Measurements from ENCODE around the gene DMAC2L. TPM values are rescaled to one million over a fixed set of nuclear protein-coding genes. Genes with fewer than 3 reads are reported as not detected.
"Not testable (repeated sequence)": the region's sequence is repeated elsewhere in the genome, so short reads cannot be mapped to it uniquely, and the experiment has no call there.

DMAC2L gene
- total RNA-seq, 3 donors from 2014 or later: 10.8 to 20.0 (median 17.1) TPM

DNA sequence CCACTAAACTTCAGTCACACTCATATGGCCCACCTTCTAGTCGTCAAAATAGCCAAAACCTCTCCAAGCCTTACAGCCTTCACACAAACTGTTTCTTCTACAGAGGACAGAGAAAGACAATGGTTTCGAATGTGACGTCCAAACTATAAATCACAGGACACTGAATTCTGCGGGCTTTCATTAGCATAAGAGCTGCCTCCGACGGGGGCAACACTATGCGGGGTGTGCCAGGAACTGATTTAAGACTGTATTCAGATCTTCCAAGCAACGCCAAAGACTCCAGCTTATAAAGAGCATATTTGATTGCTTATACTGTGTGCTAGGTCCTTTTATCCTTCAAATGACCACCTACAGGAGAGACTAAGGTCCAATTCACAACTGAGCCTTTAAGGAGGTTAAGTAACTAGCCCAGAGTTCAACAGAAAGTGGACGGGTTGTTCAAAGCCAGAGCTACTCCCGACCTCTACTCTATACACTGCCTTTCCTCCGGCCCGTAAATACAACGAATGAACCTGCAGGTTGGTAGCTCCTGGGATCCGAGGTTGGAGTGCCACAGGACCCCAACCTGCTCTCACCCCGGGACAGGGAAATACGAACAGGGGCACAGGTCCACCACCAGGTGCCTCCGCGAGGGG, 670 bp upstream of the DMAC2L start:
- ATAC-seq (no peak), DNase-seq (no peak)
- peak overlapping the region; percentile 90 for H3K4me3 Mint-ChIP-seq
- H3K27me3 Mint-ChIP-seq (ENCODE audit: low read depth): no peaks in the 10 kb centered on the region
- no peaks in the 10 kb centered on the region for H3K9me3 Mint-ChIP-seq
- H3K36me3 Mint-ChIP-seq (ENCODE audit: insufficient read depth): peaks cover 14% of the 10 kb centered on the region
- peaks cover 29% of the 10 kb centered on the region for H3K4me1 Mint-ChIP-seq (ENCODE audit: low read depth)

DNA sequence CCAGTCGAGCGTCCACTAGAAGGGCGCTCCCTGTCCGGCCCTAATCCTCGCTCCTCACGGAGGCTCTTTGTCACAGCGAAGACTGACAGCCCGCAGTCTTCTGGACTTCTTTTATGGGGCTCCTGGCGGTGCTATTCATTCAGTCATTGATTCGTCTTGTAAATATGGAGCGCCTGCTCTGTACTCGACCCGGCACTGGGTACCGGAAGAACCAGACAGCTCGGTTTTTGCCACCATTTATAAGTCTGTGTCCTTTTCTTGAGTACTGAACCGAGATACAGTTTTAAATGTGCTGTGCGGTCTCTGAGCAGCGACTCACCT, 570 bp downstream of the DMAC2L start:
- peaks cover 34% of the 10 kb centered on the region for H3K4me1 Mint-ChIP-seq (ENCODE audit: low read depth)
- ATAC-seq: peak; percentile 42 to 44
- DNase-seq: no peak
- peak overlapping the region; percentile 90 for H3K4me3 Mint-ChIP-seq
- H3K27me3 Mint-ChIP-seq (ENCODE audit: low read depth): no peaks in the 10 kb centered on the region
- no peaks in the 10 kb centered on the region for H3K9me3 Mint-ChIP-seq
- peaks cover 14% of the 10 kb centered on the region for H3K36me3 Mint-ChIP-seq (ENCODE audit: insufficient read depth)

DNA sequence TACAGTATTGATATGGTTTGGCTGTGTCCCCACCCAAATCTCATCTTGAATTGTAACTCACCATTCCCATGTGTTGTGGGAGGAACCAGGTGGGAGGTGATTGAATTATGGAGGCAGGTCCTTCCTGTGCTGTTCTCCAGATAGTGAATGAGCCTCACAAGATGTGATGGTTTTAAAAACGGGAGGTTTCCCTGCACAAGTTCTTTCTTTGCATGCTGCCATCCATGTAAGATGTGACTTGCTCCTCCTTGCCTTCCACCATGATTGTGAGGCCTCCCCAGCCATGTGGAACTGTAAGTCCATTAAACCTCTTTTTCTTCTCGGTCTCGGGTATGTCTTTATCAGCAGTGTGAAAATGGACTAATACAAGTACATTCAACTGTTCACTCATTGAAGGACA, 2.0 kb downstream of the DMAC2L start:
- not testable (repeated sequence) for ATAC-seq; H3K27me3 Mint-ChIP-seq (ENCODE audit: low read depth); H3K9me3 Mint-ChIP-seq; H3K4me3 Mint-ChIP-seq; DNase-seq
- peaks cover 12% of the 10 kb centered on the region for H3K36me3 Mint-ChIP-seq (ENCODE audit: insufficient read depth)
- H3K4me1 Mint-ChIP-seq (ENCODE audit: low read depth): peaks cover 40% of the 10 kb centered on the region

DNA sequence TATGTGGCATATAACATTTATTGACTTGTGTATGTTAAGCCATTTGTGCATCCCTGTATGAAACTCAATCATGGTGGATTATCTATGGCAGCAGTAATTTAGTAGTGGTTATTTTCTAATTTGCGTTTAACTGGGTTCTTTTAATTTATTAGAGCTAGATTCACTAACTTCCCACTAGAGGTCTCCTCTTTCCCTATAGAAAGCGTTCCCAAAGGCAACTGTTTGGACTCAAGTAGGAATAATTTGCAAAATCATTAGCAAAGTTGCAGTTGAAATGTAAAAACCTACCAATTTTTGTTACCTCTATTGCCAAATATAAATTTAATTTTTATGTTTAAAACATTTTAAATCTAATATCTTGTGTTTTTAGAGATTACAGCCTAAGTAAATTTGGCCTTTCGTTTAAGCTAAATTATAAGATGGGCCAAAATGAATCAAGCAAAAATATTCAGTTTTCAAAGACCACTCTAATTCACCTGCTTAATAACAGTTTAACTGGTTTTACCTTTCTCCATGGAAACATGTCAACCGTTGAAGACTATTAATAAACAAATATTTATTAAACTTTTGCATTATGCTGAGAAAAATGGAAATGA, 6.0 kb downstream of the DMAC2L start:
- Mint-ChIP-seq H3K4me1 (ENCODE audit: low read depth) (peaks cover 41% of the 10 kb centered on the region), H3K9me3 (no peaks in the 10 kb centered on the region), H3K36me3 (ENCODE audit: insufficient read depth) (peaks cover 12% of the 10 kb centered on the region), H3K27me3 (ENCODE audit: low read depth) (no peaks in the 10 kb centered on the region), H3K4me3 (no peak overlapping the region)
- ATAC-seq: no peak
- no peak for DNase-seq

DNA sequence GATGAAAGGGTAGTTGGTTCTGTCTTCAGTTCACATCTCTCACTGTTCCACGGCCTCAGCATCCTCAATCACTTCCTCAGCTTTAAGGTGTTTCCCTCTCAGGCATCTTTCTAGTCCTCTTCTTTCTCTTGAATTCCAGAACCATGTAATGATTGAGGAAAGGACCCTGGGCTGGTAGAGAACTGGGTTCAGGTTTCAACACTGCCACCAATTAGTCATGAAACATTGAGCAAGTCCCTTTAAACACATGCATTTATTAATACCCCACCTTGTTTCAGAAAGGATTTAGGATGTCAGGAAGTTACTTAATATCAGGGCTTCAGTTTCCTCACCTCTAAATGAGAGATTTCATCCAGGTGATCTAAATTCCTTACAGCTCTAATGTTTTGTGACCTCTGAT, 7.2 kb downstream of the DMAC2L start:
- Mint-ChIP-seq H3K27me3 (ENCODE audit: low read depth) (no peaks in the 10 kb centered on the region), H3K36me3 (ENCODE audit: insufficient read depth) (peaks cover 16% of the 10 kb centered on the region), H3K9me3 (no peaks in the 10 kb centered on the region), H3K4me3 (no peak overlapping the region), H3K4me1 (ENCODE audit: low read depth) (peaks cover 30% of the 10 kb centered on the region)
- ATAC-seq (no peak), DNase-seq (no peak)

DNA sequence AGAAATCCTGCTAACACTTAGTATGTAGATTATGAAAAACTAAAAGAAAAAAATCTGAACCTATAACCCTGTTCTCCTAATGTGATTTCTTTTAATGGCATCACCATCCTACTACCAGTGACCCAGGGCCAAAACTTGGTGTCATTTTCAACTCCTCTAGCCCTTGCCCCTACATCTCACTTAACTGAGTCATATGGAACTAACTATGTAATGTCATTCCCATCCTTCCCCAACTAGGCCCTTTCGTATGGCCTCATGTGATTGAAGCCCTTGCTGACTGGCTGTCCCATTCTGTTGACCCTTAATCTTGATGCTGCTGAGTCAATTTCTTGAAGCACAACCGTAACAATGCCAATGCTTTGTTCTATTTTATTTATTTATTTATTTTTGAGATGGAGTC, 7.6 kb downstream of the DMAC2L start:
- Mint-ChIP-seq H3K4me3 (no peak overlapping the region), H3K9me3 (no peaks in the 10 kb centered on the region), H3K36me3 (ENCODE audit: insufficient read depth) (peaks cover 17% of the 10 kb centered on the region), H3K4me1 (ENCODE audit: low read depth) (peaks cover 29% of the 10 kb centered on the region), H3K27me3 (ENCODE audit: low read depth) (no peaks in the 10 kb centered on the region)
- no peak for ATAC-seq
- no peak for DNase-seq

DNA sequence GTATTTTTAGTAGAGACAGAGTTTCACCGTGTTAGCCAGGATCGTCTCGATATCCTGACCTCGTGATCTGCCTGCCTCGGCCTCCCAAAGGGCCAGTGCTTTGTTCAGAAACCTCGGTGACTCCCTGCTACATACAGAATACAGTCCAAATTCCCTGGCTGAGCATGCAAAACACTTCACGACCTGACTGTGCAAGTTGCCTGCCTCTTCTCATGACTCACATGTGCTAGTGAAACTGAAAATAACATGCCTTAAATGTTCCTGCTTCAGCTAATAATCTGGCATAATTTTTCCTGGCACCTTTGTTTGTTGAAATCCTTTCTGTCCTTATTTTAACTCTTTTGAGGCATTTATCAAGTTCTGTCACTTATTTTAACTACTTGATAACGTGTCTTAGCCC, 8.2 kb downstream of the DMAC2L start:
- ATAC-seq: peak in 1 of 2 donors; percentile 19
- H3K4me1 Mint-ChIP-seq (ENCODE audit: low read depth): peaks cover 29% of the 10 kb centered on the region
- no peaks in the 10 kb centered on the region for H3K9me3 Mint-ChIP-seq
- DNase-seq: no peak
- no peaks in the 10 kb centered on the region for H3K27me3 Mint-ChIP-seq (ENCODE audit: low read depth)
- no peak overlapping the region for H3K4me3 Mint-ChIP-seq
- H3K36me3 Mint-ChIP-seq (ENCODE audit: insufficient read depth): peaks cover 19% of the 10 kb centered on the region

DNA sequence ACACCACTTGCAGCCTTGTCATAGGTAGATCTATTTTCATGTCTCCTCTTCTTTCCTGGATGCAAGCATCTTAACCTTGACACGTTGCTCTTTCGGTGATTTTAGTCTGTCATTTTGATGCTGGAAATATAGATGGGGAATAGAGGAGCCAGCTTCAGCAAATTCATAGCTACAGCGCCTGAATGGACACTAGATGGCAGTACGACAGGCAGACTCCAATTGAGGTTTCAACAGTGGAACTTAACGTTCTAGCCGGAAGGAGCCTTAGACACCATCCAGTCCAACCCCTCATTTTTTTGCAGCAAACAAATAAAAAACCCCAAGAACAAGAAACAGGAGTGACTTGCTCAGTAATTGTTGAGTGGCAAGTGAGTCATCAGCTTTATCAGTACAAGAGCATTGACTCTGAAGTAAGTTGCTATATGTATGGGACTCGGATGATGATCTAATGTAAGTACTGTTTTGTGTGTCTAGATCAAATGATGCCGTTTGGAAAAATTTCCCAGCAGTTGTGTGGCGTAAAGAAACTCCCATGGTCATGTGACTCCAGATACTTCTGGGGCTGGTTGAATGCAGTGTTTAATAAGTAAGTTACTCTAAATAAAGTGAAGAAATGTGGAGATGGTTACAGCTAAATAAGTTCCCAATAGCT, 9.0 kb downstream of the DMAC2L start:
- Mint-ChIP-seq H3K4me1 (ENCODE audit: low read depth) (peaks cover 27% of the 10 kb centered on the region), H3K9me3 (no peaks in the 10 kb centered on the region), H3K4me3 (no peak overlapping the region), H3K27me3 (ENCODE audit: low read depth) (no peaks in the 10 kb centered on the region), H3K36me3 (ENCODE audit: insufficient read depth) (peaks cover 17% of the 10 kb centered on the region)
- DNase-seq: peak; percentile 51
- ATAC-seq: peak; percentile 95 to 98

DNA sequence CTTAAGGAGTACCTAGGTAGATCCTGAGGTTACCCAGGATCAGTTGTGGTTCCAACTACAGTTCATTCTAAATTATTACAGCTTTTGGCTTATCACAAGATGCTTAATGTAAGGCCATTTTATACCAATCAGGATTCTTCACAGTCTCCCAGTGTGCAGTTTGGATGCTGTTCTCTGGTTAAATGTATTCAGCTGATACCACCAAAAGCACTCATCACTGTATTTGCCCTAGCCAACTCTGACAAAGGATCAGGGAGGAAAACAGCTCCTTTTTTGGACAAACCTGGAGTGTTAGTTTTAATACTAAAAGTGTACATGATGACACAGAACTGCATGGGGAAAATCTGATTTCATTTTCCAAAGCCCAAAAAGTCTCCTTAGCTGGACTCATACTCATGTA, 19.5 kb downstream of the DMAC2L start:
- Mint-ChIP-seq H3K9me3 (no peaks in the 10 kb centered on the region), H3K36me3 (ENCODE audit: insufficient read depth) (peaks cover 9% of the 10 kb centered on the region), H3K27me3 (ENCODE audit: low read depth) (no peaks in the 10 kb centered on the region), H3K4me3 (no peak overlapping the region), H3K4me1 (ENCODE audit: low read depth) (peaks cover 12% of the 10 kb centered on the region)
- no peak for DNase-seq
- no peak for ATAC-seq

DNA sequence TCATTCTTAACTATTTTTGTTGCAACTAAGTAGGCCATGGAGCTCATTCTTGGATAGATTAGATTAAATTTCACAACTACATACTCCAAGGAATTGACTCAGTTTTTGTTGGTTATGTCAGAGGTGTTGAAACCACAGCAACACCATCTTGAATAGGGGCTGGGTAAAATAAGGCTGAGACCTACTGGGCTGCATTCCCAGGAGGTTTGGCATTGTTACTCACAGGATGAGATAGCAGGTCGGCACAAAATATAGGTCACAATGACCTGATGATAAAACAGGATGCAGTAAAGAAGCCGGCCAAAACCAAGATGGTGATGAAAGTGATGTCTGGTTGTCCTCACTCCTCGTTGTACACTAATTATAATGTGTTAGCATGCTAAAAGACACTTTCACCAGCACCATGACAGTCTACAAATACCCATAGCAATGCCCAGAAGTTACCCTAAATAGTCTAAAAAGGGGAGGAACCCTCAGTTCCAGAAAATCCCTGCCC, 20.9 kb downstream of the DMAC2L start:
- Mint-ChIP-seq H3K4me3 (no peak overlapping the region), H3K27me3 (ENCODE audit: low read depth) (no peaks in the 10 kb centered on the region)
- peak in 1 of 2 donors; percentile 14 for ATAC-seq

DNA sequence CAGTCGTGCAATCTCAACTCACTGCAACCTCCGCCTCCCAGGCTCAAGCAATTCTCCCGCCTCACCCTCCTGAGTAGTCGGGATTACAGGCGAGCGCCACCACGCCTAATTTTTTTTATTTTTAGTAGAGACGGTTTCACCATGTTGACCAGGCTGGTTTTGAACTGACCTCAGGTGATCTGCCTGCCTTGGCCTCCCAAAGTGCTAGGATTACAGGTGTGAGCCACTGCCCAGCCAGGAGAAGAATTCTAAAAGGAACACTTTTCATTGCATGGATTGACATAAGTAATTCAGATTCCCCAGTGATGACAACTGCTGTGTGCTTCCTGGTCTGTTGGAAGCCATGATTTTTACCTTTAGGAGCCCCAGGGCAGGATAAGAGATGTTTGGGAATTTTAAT, 22.1 kb downstream of the DMAC2L start:
- Mint-ChIP-seq H3K36me3 (ENCODE audit: insufficient read depth) (peaks cover 14% of the 10 kb centered on the region), H3K4me1 (ENCODE audit: low read depth) (peaks cover 13% of the 10 kb centered on the region), H3K9me3 (no peaks in the 10 kb centered on the region), H3K27me3 (ENCODE audit: low read depth) (no peaks in the 10 kb centered on the region), H3K4me3 (no peak overlapping the region)
- no peak for DNase-seq
- ATAC-seq: no peak

More for the DNA sequence above, 20.9 kb downstream of the DMAC2L start:
- H3K36me3 Mint-ChIP-seq (ENCODE audit: insufficient read depth): peaks cover 9% of the 10 kb centered on the region
- no peaks in the 10 kb centered on the region for H3K9me3 Mint-ChIP-seq
- peaks cover 13% of the 10 kb centered on the region for H3K4me1 Mint-ChIP-seq (ENCODE audit: low read depth)
- DNase-seq: no peak

DNA sequence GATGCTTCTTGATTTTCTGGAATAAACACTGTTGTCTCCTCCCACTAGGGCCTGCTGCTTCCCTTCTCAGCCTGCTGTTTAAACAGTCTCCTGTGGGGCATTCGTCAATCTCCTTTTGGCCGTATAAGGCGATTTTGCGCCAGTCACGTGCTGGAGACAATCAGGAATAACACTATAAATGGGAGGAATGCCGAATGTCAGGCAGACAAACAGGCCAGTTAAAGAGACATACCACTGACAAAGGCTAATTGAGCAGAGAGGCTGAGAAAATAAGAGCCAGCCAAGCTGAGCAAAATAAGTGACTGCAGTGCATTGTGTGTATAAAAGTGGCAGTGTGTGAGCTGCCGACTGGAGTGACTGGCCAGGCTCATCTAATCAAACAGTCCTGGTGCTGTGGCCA, 23.3 kb downstream of the DMAC2L start:
- H3K9me3 Mint-ChIP-seq: no peaks in the 10 kb centered on the region
- DNase-seq (no peak), ATAC-seq (no peak)
- H3K27me3 Mint-ChIP-seq (ENCODE audit: low read depth): no peaks in the 10 kb centered on the region
- H3K4me3 Mint-ChIP-seq: peak overlapping the region; percentile 46
- H3K4me1 Mint-ChIP-seq (ENCODE audit: low read depth): peaks cover 13% of the 10 kb centered on the region
- H3K36me3 Mint-ChIP-seq (ENCODE audit: insufficient read depth): peaks cover 12% of the 10 kb centered on the region

DNA sequence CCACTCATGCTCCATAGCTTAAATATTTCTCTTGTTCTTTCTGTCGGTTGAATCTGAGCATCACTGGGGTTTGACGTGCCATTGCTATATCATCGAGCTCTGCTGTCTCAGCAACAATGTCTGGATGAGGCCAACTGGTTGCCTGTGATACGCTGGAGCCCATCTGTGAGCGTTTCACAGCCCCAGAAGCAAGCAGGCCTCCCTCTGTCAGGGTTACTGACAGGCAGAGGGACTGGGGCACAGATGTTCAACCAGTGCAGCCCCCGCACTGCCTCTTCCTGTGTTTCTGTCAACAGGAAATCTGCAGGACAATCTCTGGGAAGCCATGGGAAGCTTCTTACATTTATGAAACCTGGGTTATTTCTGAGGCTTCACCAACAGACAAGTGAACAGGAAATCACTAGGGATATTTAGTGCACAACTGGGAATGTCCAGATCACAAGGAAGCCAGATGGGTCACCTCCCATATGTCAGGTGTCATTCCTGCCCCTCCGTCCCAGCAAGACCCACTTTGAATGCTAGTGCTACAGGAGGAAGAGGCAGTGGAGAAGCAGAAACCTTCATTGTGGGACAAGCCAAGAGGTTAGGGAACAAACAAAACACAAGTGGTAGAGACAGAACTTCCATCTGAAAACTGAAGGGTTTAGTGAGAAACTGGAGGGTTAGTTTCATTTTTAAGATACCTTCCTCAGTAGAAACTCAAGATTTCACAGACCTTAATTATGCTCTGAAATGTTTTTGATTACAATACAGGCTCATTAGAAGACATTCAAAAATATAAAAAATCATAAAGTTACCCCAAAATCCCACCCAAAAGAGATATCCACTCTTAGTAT, 24.1 kb downstream of the DMAC2L start:
- H3K27me3 Mint-ChIP-seq (ENCODE audit: low read depth): no peaks in the 10 kb centered on the region
- ATAC-seq (peak; percentile 32 to 60), DNase-seq (no peak)
- no peaks in the 10 kb centered on the region for H3K9me3 Mint-ChIP-seq
- H3K4me1 Mint-ChIP-seq (ENCODE audit: low read depth): peaks cover 13% of the 10 kb centered on the region
- no peak overlapping the region for H3K4me3 Mint-ChIP-seq
- peaks cover 11% of the 10 kb centered on the region for H3K36me3 Mint-ChIP-seq (ENCODE audit: insufficient read depth)

DNA sequence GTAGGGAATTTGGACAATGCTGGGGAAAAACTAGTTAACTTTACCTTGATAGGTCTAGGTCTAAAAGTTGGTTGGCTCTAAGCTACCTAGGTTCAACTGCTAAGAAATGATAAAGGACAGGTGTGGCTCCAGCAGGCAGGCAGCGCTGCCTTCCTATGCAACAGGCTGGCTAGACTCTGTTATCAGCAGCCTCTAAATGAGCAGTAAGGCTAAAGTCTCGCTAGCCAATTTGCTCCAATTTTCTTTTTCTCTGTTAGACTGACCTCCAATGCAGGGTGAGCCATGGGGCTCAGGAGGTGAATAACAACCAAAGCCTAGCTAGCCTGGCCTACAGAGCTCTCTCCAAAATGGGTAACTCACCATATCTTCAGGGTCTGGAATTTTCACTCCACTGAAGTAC, 26.5 kb downstream of the DMAC2L start:
- no peaks in the 10 kb centered on the region for H3K27me3 Mint-ChIP-seq (ENCODE audit: low read depth)
- peaks cover 7% of the 10 kb centered on the region for H3K36me3 Mint-ChIP-seq (ENCODE audit: insufficient read depth)
- no peak for DNase-seq
- peaks cover 22% of the 10 kb centered on the region for H3K4me1 Mint-ChIP-seq (ENCODE audit: low read depth)
- H3K4me3 Mint-ChIP-seq: no peak overlapping the region
- no peak for ATAC-seq
- H3K9me3 Mint-ChIP-seq: no peaks in the 10 kb centered on the region
